ENCODE measurements around the gene METTL5. TPM values are rescaled to one million over a fixed set of nuclear protein-coding genes. Genes with fewer than 3 reads are reported as not detected.

METTL5 gene
- total and polyA plus RNA-seq, 9 of the 15 experiments (the other 6 are each of a cell fraction or from before 2014, with no cell fraction given): 149 to 471 (median 224) TPM

- TF ChIP-seq MEIS2 (IDR thresholded peaks at IDR 0.05; ENCODE audit: partially characterized antibody) (peak; percentile 89), NBN (IDR thresholded peaks at IDR 0.05; ENCODE audit: low read depth) (peak; percentile 76), TGIF2 (CRISPR knock-in tag; IDR thresholded peaks at IDR 0.05) (peak; percentile 96; the same call in 1 of the 2 replicates), E2F3 (CRISPR knock-in tag; IDR thresholded peaks at IDR 0.05) (no peak), ZNF12 (CRISPR knock-in tag; IDR thresholded peaks at IDR 0.05) (0 out of 2 replicates have a peak, but pooled peaks have one; percentile 46), ZNF639 (CRISPR knock-in tag; conservative IDR thresholded peaks at IDR 0.05 in 1 of 2, IDR thresholded peaks at IDR 0.05 in 1 of 2) (no peak), TRIM24 (IDR thresholded peaks at IDR 0.05) (0 out of 4 replicates have a peak, but pooled peaks of 1 of the 2 experiments have one; percentile 2), VEZF1 (CRISPR knock-in tag; IDR thresholded peaks at IDR 0.05) (peak; percentile 55; the same call in 1 of the 2 replicates), POLR3G (IDR thresholded peaks at IDR 0.05; ENCODE audit: extremely low read depth, insufficient read length, insufficient replicate concordance) (no peak), SAFB2 (IDR thresholded peaks at IDR 0.05; ENCODE audit: borderline replicate concordance, low read depth, low read length, severe bottlenecking) (no peak), THRAP3 (IDR thresholded peaks at IDR 0.05; ENCODE audit: borderline replicate concordance) (peak; percentile 82)
- TF ChIP-seq, protein P1, sequence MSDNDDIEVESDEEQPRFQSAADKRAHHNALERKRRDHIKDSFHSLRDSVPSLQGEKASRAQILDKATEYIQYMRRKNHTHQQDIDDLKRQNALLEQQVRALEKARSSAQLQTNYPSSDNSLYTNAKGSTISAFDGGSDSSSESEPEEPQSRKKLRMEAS (CRISPR knock-in tag; IDR thresholded peaks at IDR 0.05): peak; percentile 51; the same call in 1 of the 2 replicates
- TF ChIP-seq, protein P2, sequence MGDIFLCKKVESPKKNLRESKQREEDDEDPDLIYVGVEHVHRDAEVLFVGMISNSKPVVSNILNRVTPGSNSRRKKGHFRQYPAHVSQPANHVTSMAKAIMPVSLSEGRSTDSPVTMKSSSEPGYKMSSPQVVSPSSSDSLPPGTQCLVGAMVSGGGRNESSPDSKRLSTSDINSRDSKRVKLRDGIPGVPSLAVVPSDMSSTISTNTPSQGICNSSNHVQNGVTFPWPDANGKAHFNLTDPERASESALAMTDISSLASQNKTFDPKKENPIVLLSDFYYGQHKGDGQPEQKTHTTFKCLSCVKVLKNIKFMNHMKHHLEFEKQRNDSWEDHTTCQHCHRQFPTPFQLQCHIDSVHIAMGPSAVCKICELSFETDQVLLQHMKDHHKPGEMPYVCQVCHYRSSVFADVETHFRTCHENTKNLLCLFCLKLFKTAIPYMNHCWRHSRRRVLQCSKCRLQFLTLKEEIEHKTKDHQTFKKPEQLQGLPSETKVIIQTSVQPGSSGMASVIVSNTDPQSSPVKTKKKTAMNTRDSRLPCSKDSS (IDR thresholded peaks at IDR 0.05; ENCODE audit: low read depth, partially characterized antibody): peak; percentile 25
- TF ChIP-seq, protein P3, sequence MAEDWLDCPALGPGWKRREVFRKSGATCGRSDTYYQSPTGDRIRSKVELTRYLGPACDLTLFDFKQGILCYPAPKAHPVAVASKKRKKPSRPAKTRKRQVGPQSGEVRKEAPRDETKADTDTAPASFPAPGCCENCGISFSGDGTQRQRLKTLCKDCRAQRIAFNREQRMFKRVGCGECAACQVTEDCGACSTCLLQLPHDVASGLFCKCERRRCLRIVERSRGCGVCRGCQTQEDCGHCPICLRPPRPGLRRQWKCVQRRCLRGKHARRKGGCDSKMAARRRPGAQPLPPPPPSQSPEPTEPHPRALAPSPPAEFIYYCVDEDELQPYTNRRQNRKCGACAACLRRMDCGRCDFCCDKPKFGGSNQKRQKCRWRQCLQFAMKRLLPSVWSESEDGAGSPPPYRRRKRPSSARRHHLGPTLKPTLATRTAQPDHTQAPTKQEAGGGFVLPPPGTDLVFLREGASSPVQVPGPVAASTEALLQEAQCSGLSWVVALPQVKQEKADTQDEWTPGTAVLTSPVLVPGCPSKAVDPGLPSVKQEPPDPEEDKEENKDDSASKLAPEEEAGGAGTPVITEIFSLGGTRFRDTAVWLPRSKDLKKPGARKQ (CRISPR knock-in tag; IDR thresholded peaks at IDR 0.05): no peak
- TF ChIP-seq, protein P4, sequence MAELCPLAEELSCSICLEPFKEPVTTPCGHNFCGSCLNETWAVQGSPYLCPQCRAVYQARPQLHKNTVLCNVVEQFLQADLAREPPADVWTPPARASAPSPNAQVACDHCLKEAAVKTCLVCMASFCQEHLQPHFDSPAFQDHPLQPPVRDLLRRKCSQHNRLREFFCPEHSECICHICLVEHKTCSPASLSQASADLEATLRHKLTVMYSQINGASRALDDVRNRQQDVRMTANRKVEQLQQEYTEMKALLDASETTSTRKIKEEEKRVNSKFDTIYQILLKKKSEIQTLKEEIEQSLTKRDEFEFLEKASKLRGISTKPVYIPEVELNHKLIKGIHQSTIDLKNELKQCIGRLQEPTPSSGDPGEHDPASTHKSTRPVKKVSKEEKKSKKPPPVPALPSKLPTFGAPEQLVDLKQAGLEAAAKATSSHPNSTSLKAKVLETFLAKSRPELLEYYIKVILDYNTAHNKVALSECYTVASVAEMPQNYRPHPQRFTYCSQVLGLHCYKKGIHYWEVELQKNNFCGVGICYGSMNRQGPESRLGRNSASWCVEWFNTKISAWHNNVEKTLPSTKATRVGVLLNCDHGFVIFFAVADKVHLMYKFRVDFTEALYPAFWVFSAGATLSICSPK (IDR thresholded peaks at IDR 0.05; ENCODE audit: borderline replicate concordance): peak; percentile 92; the same call in 1 of the 2 replicates
- TF ChIP-seq, protein P5, sequence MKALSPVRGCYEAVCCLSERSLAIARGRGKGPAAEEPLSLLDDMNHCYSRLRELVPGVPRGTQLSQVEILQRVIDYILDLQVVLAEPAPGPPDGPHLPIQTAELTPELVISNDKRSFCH (CRISPR knock-in tag; IDR thresholded peaks at IDR 0.05): no peak
- TF ChIP-seq, protein P5 (tag; IDR thresholded peaks at IDR 0.05): 0 out of 2 replicates have a peak, but pooled peaks have one; percentile 31
Observed at GRCh38 chr2:169828141-169828811, 3.6 kb upstream of the METTL5 start (continued).

Data from K562 (cell line).